Central memory CD4-positive, alpha-beta T cell (primary cell): ENCODE measurements around the gene CROCC2.

Experiments used
- DNase-seq: peaks from one replicate; pipeline ENCODE4 v3.0.0; 2022

The CROCC2 gene

GRCh38 chr2:240911641-240912265 lies 5.6 kb downstream of the CROCC2 start:
- no peak for DNase-seq

- no peak for DNase-seq
Observed at GRCh38 chr2:240912878-240913809, 7.0 kb downstream of the CROCC2 start.

- DNase-seq, result peak; percentile 39
Observed at GRCh38 chr2:240913810-240914644, 7.9 kb downstream of the CROCC2 start.

- no peak for DNase-seq
Observed at GRCh38 chr2:240914645-240915525, 8.7 kb downstream of the CROCC2 start.

GRCh38 chr2:240915526-240916341 lies 9.6 kb downstream of the CROCC2 start:
- DNase-seq, result no peak

GRCh38 chr2:240916571-240917008 lies 10.5 kb downstream of the CROCC2 start:
- DNase-seq, result no peak

GRCh38 chr2:240917009-240917683 lies 11.0 kb downstream of the CROCC2 start:
- DNase-seq, result no peak

- DNase-seq, result no peak
Observed at GRCh38 chr2:240917684-240918257, 11.6 kb downstream of the CROCC2 start.

GRCh38 chr2:240918258-240919091 lies 12.3 kb downstream of the CROCC2 start:
- DNase-seq, result no peak

GRCh38 chr2:240919161-240919781 lies 13.1 kb downstream of the CROCC2 start:
- no peak for DNase-seq

- no peak for DNase-seq
Observed at GRCh38 chr2:240919786-240920782, 13.9 kb downstream of the CROCC2 start.

- no peak for DNase-seq
Observed at GRCh38 chr2:240920783-240921231, 14.7 kb downstream of the CROCC2 start.

- DNase-seq, result no peak
Observed at GRCh38 chr2:240921311-240921994, 15.3 kb downstream of the CROCC2 start.

- no peak for DNase-seq
Observed at GRCh38 chr2:240921995-240922244, 15.8 kb downstream of the CROCC2 start.

- no peak for DNase-seq
Observed at GRCh38 chr2:240922245-240922981, 16.3 kb downstream of the CROCC2 start.

- DNase-seq, result no peak
Observed at GRCh38 chr2:240922982-240923537, 16.9 kb downstream of the CROCC2 start.
